GM21786 (cell line): ENCODE data around the gene C8B.

Source experiments
- ATAC-seq: cut with Tn5 transposase; IDR thresholded peaks from one replicate; pipeline ENCODE4 v1.9.1; 2021; ENCODE audit not compliant: unreplicated experiment

The C8B gene

GRCh38 chr1:56933606-56934005 is 32.2 kb downstream of the C8B start:
- ATAC-seq = no peak

GRCh38 chr1:56933161-56933560 is 32.7 kb downstream of the C8B start:
- ATAC-seq = no peak

GRCh38 chr1:56931686-56932085 is 34.1 kb downstream of the C8B start:
- ATAC-seq = no peak

GRCh38 chr1:56931211-56931610 is 34.6 kb downstream of the C8B start:
- ATAC-seq = no peak

- ATAC-seq = no peak
Observed at GRCh38 chr1:56929492-56929891, 36.3 kb downstream of the C8B start.

GRCh38 chr1:56927986-56928385 is 37.8 kb downstream of the C8B start:
- ATAC-seq = no peak

GRCh38 chr1:56927171-56927570 is 38.6 kb downstream of the C8B start:
- ATAC-seq = no peak

- ATAC-seq = no peak
Observed at GRCh38 chr1:56925193-56925592, 40.6 kb downstream of the C8B start.

- ATAC-seq = no peak
Observed at GRCh38 chr1:56924116-56924515, 41.7 kb downstream of the C8B start.

GRCh38 chr1:56923201-56923600 is 42.6 kb downstream of the C8B start:
- ATAC-seq = no peak

- no peak for ATAC-seq
Observed at GRCh38 chr1:56922507-56922906, 43.3 kb downstream of the C8B start.

GRCh38 chr1:56922070-56922469 is 43.7 kb downstream of the C8B start:
- no peak for ATAC-seq

GRCh38 chr1:56921479-56921878 is 44.3 kb downstream of the C8B start:
- ATAC-seq = no peak

- no peak for ATAC-seq
Observed at GRCh38 chr1:56920591-56921001, 45.2 kb downstream of the C8B start.

GRCh38 chr1:56917356-56917755 is 48.5 kb downstream of the C8B start:
- ATAC-seq = no peak

GRCh38 chr1:56916630-56917029 is 49.2 kb downstream of the C8B start:
- no peak for ATAC-seq

GRCh38 chr1:56915960-56916359 is 49.9 kb downstream of the C8B start:
- ATAC-seq = no peak

GRCh38 chr1:56912325-56912724 is 53.5 kb downstream of the C8B start:
- ATAC-seq = no peak

- no peak for ATAC-seq
Observed at GRCh38 chr1:56911098-56911938, 54.5 kb downstream of the C8B start.

- no peak for ATAC-seq
Observed at GRCh38 chr1:56910441-56910985, 55.3 kb downstream of the C8B start.

GRCh38 chr1:56908619-56909221 is 57.1 kb downstream of the C8B start:
- ATAC-seq = no peak

- no peak for ATAC-seq
Observed at GRCh38 chr1:56905667-56906066, 60.1 kb downstream of the C8B start.
